D721Med (cell line): ENCODE results near the gene NSUN2.

Experiments used
- DNase-seq: peaks from one replicate; pipeline ENCODE4 v3.0.0; 2011; ENCODE audit warnings: low spot score; ENCODE audit not compliant: insufficient read length
- FAIRE-seq: peaks from 2 replicates; lab custom pipeline; 2011; peaks lifted over from hg19 to GRCh38; lab: Jason Lieb, UNC
- TF ChIP-seq, protein P1 (sequence below): IDR thresholded peaks from 2 replicates; pipeline ENCODE4 v1.5.1; 2012; ENCODE audit warnings: mild to moderate bottlenecking, control low read depth; ENCODE audit not compliant: insufficient read depth; ENCODE audit errors: missing control alignments

NSUN2 gene

DNA sequence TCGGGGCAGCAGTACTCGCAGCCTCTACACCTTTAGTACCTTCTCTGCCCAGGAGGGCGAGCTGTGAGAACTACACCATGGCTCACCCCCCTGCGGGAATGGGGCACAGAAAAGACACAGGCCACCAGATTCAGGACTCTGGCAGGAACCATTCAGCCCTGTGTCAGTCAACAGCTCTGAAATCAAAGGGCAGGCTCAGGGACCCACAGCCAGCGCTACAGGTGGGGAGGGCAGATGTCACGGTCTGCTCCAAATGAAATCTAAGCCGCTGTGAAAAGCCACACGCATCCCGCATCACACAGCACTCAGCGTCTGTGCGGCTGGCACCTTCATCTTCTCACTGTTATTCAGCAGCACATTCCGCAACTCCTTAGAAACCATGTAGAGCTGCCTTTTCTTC, 27.9 kb downstream of the NSUN2 start:
- no peak for FAIRE-seq
- no peak for DNase-seq
- TF ChIP-seq, protein P1, sequence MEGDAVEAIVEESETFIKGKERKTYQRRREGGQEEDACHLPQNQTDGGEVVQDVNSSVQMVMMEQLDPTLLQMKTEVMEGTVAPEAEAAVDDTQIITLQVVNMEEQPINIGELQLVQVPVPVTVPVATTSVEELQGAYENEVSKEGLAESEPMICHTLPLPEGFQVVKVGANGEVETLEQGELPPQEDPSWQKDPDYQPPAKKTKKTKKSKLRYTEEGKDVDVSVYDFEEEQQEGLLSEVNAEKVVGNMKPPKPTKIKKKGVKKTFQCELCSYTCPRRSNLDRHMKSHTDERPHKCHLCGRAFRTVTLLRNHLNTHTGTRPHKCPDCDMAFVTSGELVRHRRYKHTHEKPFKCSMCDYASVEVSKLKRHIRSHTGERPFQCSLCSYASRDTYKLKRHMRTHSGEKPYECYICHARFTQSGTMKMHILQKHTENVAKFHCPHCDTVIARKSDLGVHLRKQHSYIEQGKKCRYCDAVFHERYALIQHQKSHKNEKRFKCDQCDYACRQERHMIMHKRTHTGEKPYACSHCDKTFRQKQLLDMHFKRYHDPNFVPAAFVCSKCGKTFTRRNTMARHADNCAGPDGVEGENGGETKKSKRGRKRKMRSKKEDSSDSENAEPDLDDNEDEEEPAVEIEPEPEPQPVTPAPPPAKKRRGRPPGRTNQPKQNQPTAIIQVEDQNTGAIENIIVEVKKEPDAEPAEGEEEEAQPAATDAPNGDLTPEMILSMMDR = no peak

DNA sequence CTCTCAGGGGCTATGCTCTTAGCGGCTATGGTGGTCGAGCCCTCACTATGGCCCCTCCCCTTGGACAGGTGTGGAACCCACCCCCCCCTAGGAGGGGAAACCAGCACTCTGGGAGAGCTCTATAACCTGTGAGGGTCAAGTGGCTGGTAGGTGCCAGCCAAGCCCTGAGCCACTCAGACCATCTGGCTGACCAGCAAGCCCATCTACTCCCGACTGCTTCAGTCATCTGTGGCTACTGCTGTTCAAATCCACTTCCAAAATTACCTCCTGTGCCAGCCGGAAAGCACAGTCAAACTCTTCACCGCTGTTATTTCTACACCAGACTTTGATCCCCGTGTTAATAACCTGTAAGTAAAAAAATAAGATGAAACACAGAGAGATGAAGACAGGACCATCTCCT, 28.5 kb downstream of the NSUN2 start:
- TF ChIP-seq, protein P1 = no peak
- FAIRE-seq (no peak), DNase-seq (no peak)

DNA sequence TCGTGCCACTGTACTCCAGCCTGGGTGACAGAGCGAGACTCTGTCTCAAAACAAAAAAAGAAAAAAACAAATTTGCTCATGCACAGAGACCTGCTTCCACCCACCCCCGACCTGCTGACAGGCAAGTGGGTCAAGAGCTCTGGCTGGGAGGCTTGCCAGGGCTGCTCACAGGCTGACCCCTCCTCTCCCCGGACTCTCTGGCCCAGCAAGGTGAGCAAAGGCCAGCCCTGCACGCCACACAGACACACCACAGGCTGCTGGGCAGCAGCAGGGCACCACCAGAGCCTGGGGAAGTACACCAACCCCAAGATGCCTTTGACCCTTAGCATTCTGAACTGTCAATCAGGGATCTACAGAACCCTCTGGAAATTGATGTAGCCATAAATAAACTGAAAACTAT, 29.2 kb downstream of the NSUN2 start:
- TF ChIP-seq, protein P1 = no peak
- DNase-seq = no peak
- no peak for FAIRE-seq

DNA sequence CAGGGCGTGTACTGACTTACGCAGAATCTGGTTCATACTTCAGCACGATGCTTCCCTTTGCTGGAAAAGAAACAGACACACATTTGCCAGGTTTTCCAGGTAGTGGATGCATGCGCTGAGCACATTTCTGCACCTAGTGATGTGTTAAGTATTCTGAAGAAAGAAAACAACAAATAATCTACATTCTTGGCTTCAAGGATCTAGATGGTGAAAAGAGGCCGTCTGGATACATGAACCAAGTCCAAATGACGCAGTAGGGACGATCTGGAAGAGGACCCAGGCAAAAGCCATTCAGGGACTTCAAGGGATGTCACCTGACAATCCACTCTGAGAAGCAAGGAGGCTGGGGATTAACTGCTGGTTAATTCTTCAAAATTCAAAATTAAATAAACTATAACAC, 30.4 kb downstream of the NSUN2 start:
- FAIRE-seq (no peak), DNase-seq (no peak)
- TF ChIP-seq, protein P1 = no peak

DNA sequence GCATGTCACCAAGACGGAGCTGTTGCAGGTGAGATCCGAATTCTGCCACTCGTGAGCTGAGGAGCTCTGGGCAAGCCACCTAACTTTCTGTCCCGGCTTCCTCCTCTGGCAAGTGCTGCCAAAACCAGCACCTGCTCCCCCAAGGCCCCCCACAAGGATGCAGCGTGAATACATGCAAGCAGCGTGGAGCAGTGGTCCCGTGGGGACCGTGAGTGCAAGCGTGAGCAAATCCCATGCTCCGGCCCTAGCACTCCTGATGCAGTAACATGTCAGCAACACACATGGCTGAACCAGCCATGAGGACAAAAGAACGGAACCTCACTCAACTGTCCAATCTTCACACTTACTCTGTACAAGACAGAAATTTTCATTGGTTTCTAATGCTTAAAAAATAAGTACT, 31.0 kb downstream of the NSUN2 start:
- TF ChIP-seq, protein P1 = no peak
- no peak for DNase-seq
- no peak for FAIRE-seq

DNA sequence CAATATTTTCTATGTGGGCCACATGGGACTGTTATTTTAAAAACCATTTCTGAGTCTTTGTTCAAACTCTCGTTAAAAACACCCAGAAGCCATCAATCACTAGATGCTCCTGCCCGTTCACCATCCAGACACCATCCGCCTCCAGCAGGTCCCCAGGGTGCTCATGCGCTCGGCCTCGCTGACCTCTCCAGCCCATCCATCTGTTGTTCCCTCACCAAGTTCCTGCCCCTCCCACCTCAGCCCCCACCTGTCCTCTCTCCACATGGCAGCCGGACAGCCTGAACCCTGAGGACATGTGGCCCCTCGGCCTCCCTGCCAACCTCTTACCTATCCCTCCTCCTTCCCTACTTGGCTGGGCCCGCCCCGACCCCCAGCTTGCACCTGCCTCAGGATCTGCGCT, 31.6 kb downstream of the NSUN2 start:
- FAIRE-seq = no peak
- DNase-seq = no peak
- TF ChIP-seq, protein P1 = no peak

DNA sequence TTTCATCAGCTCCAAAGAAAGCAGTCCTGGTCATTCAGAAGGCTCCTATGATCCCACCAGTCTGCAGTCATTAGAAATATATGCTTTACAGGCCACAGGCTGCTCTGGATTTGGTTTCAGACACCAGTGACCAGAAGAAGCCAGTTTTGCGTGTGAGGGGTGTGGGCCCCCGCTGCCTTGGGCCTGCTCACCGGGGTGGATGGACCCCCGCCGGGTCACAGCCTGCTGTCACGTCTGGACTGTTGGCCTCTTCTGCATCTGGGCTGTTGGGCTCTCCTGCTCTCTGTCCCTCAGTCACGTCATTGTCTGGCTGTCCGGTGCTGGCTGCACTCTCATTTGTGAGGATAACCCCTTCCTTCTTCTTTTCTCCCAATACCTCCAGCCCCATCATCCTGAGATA, 33.1 kb downstream of the NSUN2 start:
- TF ChIP-seq, protein P1 = no peak
- FAIRE-seq (no peak), DNase-seq (no peak)
